NCI-H1436 (cell line): ENCODE results near the gene C16orf89.
"Not testable (repeated sequence)": the region's sequence is repeated elsewhere in the genome, so short reads cannot be mapped to it uniquely, and the experiment has no call there.

Experiments
- DNase-seq: peaks from one replicate; lab custom pipeline; 2025; lab: John Stamatoyannopoulos, UW

C16orf89 gene, protein sequence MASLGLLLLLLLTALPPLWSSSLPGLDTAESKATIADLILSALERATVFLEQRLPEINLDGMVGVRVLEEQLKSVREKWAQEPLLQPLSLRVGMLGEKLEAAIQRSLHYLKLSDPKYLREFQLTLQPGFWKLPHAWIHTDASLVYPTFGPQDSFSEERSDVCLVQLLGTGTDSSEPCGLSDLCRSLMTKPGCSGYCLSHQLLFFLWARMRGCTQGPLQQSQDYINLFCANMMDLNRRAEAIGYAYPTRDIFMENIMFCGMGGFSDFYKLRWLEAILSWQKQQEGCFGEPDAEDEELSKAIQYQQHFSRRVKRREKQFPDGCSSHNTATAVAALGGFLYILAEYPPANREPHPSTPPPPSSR

DNA sequence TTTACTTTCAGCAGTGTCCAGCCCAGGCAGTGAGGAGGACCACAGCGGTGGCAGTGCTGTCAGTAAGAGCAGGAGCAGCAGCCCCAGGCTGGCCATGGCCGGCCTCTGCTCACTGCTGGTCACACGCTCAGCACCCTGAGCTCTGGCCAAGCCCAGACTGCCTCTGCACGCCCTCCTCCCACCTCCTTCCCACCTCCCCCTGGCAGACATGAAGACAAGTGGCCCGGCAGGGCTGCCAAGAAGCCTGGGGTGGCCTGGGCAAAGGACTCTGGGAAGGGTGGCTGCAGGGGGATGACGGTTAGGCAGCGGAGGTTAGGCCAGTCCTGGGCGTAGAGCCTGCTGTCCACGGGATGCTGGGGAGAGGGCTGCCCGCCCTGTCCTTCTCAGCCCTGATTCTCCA, at the start of gene C16orf89:
Gene C16orf89 (minus strand): TSS at position 144 of the 400 bp plus-strand sequence. CDS start 48 bp downstream, at position 96.
- no peak for DNase-seq

DNA sequence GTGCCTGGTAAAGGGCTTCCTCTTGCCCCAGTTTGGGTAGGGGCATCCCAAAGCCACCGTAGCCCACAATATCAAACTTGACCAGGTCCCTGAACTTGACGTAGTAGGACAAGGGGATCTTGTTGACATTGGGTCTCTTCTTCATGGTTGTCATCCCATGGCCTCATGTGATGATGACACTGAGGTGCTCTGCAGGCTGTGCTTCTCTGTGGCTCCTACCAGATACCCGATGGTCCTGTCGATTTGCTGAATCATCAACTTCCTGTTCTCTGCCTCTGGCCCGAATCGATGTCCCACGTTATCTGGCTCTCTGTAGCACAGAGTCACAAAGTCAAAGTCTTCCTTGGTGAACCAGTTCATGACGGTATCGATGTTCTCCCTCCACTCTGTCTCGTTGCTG, 45.2 kb upstream of the C16orf89 start:
- DNase-seq = not testable (repeated sequence)

DNA sequence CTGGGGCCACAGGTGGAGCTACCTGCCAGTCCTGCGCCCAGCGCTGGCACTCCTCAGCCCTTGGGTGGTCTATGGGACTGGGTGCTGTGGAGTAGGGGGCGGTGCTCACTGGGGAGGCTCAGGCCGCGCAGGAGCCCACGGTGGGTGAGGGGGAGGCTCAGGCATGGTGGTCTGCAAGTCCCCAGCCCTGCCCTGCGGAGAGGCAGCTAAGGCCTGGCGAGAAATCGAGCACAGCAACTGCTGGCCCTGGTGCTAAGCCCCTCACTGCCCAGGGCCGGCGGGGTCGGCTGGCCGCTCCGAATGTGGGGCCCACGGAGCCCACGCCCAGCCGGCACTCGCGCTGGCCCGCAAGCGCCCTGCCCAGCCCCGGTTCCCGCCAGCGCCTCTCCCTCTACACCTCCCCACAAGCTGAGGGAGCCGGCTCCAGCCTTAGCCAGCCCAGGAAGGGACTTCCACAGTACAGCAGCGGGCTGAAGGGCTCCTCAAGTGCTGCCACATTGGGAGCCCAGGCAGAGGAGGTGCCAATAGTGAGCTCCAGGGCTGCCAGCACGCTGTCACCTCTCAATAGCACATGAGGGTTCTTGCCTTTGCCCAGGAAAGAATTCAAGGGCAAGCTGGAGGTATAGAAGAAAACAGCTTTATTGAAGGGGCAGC, 42.9 kb upstream of the C16orf89 start:
- no peak for DNase-seq

DNA sequence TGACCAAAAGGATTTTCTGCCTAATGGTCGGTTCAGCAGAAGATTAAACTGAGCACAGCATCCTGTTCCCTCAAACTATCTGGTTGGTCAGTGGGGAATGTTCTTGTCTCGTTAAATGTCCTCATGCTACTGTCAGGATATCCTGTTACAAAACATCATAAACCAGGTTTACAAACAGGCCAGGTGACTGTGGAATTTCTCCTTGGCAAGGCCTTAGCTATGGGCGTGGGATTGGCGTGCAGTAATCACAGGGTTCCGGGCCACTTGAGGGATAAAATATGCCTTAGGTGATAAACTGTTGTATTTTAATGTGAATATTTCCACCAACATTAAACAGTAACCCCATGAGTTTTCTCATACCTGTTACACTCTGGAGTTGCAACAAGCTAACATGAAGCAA, 39.3 kb upstream of the C16orf89 start:
- not testable (repeated sequence) for DNase-seq

DNA sequence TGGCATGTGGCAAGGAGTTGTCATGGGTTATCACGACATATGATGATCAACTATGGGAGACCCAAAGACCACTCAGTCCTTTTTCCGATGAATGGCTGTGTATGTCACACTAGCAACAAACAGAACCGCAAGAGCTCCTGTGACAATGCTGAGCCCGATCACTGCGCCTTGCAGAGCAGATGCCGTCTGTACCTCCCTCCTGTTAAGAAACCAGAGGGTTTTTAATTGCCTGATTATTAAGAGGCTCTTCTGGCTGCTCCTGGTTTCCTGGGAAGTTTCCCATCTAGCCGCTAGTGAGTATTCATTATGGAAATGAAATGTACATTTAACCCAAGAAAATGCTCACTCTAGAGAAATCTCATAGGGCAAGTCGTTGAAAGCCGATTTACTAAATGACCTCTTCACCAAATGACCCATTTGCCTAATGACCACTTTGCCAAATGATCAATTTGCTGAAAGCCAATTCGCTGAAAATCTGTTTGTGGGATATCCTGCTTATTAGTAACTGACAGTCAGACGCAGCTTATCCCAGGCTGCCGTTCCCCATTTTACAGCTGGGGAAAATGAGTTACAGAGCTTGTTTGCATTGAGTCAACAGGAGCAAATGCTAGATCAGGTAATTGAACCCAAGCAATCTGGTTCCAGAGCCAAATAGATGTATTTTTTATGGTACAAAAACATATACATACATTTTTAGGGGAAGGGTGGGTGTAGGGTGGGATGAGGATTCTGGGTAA, 37.7 kb upstream of the C16orf89 start:
- DNase-seq = not testable (repeated sequence)

DNA sequence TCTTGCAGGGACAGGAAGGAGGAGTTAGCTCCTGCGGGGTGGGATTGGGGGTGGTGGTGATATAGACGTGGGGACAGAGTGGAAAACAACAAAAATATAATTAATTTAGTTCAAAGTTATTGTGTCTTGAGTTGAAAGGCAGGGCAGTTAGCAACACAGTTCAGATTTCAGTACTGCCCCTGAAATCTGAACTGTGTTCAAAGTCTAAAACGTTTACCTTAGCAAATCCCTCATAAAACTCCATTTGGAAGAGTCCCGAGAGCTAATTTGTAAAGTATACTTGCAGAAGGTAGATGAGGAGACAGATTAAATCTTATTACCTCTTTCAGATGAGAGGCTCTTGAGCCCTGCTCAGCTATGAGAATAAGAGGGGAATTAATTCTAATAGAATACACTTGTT, 33.4 kb upstream of the C16orf89 start:
- DNase-seq = not testable (repeated sequence)

DNA sequence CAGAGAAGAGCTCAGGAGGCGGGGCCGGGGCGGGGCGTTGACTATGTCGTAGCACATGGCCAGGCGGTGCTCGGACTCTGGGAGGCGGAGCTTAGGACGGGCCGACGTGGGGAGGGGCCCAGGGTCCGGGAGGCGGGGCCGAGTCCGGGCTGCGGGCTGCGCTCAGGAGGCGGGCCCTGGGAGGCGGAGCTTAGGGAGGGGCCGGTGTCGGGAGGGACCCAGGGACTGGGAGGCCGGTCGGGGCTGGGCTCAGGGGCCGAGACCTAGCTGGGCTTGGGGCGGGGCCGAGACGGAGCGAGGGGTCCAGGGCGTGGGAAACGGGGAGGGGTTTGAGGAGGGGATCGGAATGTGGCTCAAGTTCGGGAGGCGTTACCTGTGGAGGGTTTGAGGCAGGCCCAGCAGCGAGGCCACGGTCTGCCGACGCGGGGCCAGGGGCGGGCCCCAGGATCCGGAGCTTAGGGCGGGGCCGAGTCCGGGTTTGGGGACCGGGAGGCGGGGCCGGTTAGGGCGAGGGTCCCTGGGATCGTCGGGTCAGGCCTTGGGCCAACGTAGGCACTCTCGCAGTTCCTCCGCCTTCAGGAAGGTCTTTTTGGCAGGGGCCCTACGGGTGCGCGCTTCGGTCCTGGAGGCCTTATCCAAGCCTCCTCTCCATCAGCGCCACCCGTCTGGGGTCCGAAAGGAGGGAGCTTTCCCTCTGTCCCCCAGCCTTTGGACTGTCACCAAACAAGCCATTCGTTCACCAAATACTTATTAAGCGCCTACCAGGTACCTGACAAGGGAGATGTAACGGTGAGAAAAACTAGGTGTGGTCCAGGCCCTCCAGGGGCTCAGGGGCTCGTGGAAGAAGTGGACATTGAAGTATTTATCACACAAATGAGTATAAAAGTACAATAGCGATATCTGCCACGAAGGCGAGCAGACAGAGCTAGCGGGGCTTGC, 32.7 kb upstream of the C16orf89 start:
- DNase-seq = peak; percentile 8

DNA sequence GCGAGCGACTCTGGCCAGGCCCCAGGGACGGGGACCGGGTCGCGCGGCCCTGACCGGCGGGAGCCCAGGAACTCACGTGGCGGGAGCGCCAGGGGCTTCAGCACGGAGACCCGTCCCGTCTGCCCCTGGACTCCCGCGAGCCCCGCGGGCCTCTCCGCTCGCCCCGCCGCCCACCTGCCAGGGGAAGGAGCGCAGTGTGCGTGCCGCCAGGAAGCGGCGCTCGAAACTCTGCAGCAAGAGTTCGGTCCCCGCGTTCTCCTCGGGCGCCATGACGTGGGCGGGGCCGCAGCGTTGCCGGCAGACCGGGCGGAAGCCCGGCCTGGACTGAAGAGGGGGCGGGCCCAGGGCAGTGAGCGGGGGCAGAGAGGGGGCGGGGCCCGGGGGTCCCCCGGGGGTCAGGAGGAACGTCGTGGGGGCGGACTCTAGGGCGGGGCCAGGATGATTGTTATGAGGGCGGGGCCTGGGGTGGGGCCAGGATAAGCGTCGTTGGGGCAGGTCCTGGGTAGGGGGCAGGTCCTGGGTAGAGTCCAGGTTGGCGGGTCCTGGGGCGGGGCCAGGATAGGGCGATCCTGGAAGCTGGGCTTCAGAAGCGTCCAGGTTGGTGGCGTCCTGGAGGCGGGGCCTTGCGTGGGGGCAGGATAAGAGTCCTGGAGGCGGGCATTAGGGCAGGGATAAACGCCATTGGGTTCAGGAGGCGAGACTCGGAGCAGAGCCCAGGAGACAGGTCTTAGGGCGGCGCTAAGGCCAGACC, 31.9 kb upstream of the C16orf89 start, which contains the start of gene EEF2KMT:
Gene EEF2KMT (minus strand): TSS at position 326 of the 751 bp plus-strand sequence. CDS start 56 bp downstream, at position 270.
- peak; percentile 99 for DNase-seq

DNA sequence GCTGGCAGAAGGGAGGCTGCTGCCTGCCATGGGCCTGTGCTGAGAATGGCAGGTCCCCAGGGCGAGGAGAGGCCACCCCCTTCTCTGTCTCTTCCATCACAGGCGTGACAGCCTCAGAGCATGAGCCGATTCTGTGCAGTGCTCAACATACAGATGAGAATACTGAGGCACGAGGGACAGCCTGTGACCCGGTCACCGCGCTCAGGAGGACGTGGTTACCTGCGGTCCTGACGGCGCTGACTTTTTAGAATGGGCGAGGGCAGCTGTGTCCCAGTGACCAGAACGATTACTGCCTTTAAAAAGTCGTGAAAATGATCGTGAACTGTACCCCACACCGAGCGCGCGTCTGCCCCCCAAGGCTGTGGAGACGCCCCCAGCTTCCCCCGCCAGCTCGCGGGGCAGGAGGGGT, 31.3 kb upstream of the C16orf89 start:
- not testable (repeated sequence) for DNase-seq

DNA sequence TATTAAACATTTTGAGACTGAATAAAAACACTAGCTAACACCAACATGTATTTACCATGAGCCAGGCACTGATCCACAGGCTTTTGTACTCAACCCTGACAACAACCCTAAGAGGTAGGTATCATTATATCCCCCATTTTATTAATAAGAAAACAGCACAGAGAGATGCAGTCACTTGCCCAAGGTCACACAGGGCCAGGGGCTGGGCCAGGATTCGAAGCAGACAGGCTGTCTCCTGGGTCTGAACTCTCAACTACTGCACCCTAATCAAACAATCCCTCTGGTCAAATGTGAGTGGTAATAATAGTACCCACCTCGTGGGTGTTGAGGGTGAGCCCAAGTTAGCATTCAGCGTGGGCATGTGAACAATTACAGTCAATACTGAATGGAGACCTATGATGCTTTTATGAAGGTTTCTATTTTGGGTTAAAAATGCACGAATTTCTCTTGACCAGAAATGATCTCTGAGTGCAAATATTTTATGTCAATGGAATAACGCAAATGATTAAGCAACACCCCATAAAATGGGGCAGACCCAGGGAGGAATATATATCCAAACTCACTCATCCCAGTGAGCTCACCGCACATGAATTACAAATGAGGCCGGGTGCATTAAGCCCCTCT, 30.8 kb upstream of the C16orf89 start:
- DNase-seq = not testable (repeated sequence)

DNA sequence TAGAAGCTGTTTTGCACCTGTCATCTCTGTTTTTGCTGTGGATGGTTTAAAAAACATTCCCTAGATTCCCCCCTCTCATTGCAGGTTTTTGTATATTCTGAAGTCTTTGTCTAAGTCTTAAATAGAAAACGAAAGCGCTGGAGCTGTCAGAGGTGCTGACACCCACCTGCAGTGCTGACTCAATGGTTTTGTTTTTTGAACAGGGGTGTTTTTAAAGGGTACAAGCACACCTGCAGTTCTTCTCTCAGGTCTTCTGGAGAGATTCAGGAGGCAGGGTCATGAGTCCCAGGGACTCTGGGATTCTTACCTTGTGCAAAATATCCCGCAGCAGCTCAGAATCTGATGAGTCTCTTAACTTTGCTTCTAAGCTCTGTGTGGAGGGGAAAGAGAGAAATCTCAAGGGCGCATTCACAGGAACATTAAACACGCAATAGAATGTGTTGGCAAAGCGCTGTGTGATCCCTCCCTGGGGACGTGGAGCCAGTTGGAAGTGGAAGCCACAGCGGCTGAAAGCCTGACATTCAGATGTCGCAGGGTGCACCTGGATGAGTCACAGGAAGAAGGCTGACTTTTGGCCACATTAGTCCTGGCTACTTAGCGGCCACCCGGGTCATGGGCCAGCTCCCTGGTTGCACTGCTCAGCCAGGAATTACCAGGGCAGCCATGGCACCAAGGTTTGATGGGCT, 29.5 kb upstream of the C16orf89 start:
- DNase-seq = not testable (repeated sequence)

DNA sequence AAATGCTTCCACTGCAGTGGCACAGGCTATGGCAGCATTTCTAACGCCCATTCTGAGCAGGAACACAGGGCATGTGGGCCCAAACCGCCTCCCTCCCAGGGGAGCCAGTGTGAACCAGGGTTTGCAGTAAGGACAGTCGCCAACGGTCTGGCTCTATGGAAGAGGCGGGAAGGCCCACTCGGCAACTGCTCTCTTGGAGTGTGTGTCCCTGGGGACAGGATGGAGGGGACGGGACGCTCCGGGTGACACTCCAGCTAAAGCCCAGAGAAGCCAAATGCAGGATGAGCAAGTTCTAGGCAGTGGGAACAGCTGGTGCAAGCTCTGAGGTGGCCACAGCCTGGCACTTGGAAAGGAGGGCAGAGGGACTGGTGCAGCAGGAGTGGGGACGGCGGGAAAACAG, 28.0 kb upstream of the C16orf89 start:
- not testable (repeated sequence) for DNase-seq

DNA sequence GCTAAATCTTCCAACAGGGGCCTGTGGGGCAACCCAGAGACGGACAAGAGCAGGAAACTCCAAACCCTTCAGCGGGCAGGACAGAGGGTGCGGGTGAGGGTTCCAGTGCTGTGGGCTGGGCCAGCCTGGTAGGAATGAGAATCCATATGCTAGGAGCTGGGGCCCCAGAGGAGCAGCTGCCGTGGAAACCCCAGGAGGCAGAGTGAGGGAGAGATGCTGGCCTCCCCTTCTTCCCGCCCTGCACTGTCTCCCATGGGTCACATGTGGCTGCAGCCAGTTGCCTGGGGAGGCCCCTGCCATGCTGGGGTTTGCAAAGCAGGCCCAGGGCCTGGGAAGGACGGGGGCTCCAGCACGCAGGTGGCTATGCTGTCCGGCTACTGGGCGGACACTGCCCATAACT, 27.3 kb upstream of the C16orf89 start:
- not testable (repeated sequence) for DNase-seq

DNA sequence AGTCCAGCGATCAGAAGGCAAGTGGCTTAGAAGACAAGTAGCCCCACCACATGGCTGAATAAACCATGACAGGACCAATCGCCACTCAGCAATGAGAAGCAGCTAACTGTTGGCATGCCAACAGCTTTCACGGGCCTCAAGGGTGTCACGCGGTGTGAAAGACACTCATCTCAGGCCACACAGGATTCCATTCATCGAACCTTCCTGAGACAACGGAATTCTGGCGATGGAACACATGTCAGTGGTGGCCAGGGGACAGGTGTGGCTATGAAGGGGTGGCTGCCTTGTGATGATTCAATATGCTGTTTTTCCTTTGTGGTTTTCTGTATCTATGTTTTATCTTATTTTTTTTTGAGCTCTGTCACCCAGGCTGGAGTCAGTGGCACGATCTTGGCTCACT, 24.8 kb upstream of the C16orf89 start:
- DNase-seq = not testable (repeated sequence)

DNA sequence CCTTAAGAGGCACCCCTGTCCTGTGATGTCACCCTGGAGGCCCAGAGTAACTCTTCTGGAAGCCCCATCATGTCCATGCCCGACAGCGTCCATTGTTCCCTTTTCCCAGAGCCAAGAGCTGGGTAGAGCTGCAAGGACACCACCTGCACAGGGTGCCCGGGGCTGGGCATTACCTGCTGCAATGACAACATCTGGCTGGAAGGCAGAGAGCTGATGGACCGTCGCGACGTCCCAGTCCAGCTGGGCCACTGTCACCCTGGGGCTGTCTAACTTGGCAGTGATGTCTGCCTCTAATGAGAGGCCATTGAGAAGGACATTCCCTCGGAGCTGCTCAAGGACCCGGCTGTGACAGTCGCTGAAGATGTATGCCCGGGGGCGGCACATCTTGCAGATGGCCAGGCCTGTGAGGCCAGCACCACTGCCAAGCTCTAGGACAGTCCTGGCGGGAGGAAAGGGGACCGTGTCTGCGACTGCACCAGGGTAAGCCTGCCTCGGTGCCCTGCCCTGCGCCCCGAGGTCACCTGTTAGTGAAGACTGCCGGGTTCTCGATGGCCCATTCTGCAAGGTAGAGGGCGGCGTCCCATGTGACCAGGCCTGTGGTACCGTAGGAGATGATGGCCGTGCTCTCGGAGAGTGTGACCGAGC, 24.3 kb upstream of the C16orf89 start:
- DNase-seq = not testable (repeated sequence)

DNA sequence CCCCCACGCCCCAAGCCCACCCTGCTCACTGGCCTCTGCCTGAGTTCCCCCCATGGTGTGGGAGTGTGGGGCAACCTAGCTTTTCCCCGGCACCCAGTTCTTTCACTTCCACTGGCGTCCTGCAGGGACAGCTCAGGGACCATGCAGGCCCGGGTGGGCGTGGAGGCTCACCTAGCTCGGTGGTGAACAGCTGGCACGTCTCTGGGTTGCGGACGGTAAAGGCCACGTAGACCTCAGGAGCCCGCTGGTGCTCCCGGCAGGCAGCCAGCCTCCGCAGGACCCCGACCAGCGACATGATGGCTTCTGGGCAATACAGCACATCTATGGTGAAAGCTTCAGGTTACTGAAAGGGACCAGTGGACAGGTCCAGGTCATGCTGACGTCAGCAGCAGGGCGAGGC, 23.2 kb upstream of the C16orf89 start:
- not testable (repeated sequence) for DNase-seq

DNA sequence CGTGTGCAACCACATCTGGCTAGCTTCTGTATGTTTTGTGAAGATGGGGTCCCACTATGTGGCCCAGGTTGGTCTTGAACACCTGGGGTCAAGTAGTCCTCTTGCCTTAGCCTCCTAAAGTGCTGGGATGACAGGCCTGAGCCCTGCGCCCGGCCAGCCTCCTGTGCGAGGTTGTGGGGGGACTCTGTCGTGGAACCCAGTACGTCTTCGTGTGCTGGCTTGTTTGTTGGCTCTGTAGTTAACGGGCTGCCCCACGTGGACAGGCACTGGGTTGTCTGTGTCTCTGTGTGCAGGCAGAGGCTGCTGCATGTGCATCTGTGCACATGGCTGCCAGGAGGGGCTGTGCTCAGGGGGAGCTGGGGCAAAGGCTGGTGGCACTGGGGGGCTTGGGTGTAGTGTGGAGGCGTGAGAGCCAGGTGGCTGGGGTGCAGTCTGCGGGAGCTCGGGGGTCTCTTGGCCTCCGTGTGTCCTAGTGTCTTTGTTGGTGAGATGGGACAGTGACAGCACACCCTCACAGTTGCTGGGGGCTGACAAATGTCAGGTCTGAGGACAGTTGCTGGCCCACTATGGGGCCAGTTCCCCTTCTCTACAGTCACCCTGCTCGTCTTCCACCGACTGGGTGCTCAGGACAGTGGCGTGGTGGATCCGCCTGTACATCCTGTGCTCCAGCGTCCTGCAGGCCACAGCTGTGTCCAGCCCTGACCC, 22.5 kb upstream of the C16orf89 start:
- not testable (repeated sequence) for DNase-seq

DNA sequence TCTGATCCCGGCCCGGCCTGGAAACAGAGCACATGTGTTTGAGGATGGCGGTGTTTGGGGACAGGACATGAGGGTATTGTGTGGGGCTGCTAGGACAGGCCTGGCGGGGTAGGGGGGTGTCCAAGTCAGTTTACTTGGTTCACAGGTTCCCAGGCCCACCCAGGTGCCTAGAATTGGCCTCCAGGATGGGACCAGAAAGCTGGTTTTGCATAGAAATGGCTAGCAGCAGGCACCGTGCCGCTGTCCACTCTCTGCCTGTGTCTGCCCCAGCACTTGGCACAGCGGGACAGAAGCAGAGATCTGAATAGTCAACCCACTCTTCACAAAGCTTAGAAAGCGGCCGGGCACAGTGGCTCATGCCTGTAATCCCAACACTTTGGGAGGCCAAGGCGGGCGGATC, 20.0 kb upstream of the C16orf89 start:
- DNase-seq = not testable (repeated sequence)
